Psoas muscle (tissue), 7 donors: ENCODE data around the gene MVK. TPM values are rescaled to one million over a fixed set of nuclear protein-coding genes. Genes with fewer than 3 reads are reported as not detected.

Source experiments
- polyA plus RNA-seq, 3 donors: library from polyadenylated mRNA; stranded (reverse); fragments of 200-250 nt; gene quantifications; one replicate each; pipeline ENCODE4 v1.2.3, GENCODE V29; 2013
- total RNA-seq, 4 donors: library from RNA; stranded (reverse); fragmentation: NEBNext Ultra II Directional in 2 of 4; extraction: Animal tissue kit (Norgen Biotek cat#: 25700) in 2 of 4; gene quantifications; one replicate each; pipeline versions ENCODE4 v1.2.1 to v1.2.4, GENCODE V29; 2021 to 2023
- donor health status: healthy with polysubstance abuse.
- donor health status: DM: no; HTN: no; CAD: no; lungs with moderate emphysema.
- donor health status: Bipolar disorder and iron deficiency.
- donor health status: healthy.
- donor health status: DM: no; HTN: no; CAD: no.
- donor health status: DM: no; HTN: no; CAD: no.
- donor health status: DM: yes; HTN: yes; CAD: no.

MVK gene
- total and polyA plus RNA-seq, 7 donors: 6.4 to 11.4 (median 9.7) TPM

Other genes with a start within 250 kb of the MVK start
- under 1 TPM in 1 of 4 donors, not detected in 3; 0.10 TPM for gene MYO1H, start 225.9 kb upstream of the MVK start, total RNA-seq
- gene MYO1H, start 225.9 kb upstream of the MVK start, polyA plus RNA-seq: not detected
- 10 to 100 TPM; 13.0 to 21.8 (median 17.9) TPM for gene KCTD10, start 96.5 kb upstream of the MVK start, total RNA-seq
- 10 to 100 TPM in 2 of 3 donors, 1 to 10 TPM in 1; 7.4 to 16.0 (median 11.6) TPM for gene KCTD10, start 96.5 kb upstream of the MVK start, polyA plus RNA-seq
- 10 to 100 TPM; 41.7 to 50.8 (median 46.3) TPM for gene UBE3B, start 96.2 kb upstream of the MVK start, total RNA-seq
- 10 to 100 TPM; 13.5 to 45.0 (median 14.4) TPM for gene UBE3B, start 96.2 kb upstream of the MVK start, polyA plus RNA-seq
- 10 to 100 TPM; 28.5 to 43.3 (median 38.1) TPM for gene MMAB, start 290 bp upstream of the MVK start, total RNA-seq
- gene MMAB, start 290 bp upstream of the MVK start, polyA plus RNA-seq: 10 to 100 TPM; 17.3 to 34.6 (median 24.7) TPM
- 1 to 10 TPM; 1.8 to 6.1 (median 5.5) TPM for gene FAM222A, start 140.0 kb downstream of the MVK start, total RNA-seq
- 10 to 100 TPM in 1 of 3 donors, 1 to 10 TPM in 1, under 1 TPM in 1; 0.59 to 15.8 (median 3.3) TPM for gene FAM222A, start 140.0 kb downstream of the MVK start, polyA plus RNA-seq